Activated gamma-delta T cell (primary cell): Measurements from ENCODE around the gene PPCS.

Experiments used
- DNase-seq: peaks from one replicate; lab custom pipeline; 2025; lab: John Stamatoyannopoulos, UW
- total RNA-seq, 2 donors: gene quantifications; one replicate each; lab custom pipeline; 2026; lab: John Stamatoyannopoulos, UW

PPCS gene
- 66.6 to 73.1 reads per million in 2 donors for total RNA-seq

GRCh38 chr1:42456010-42456753 is at the start of gene PPCS, which contains the start of gene ZMYND12:
TSS of gene PPCS (plus strand) at chr1:42456543. CDS start at chr1:42456566, 23 bp downstream.
TSS of gene ZMYND12 (minus strand) at chr1:42456022. CDS start at chr1:42455997, 25 bp downstream.
- DNase-seq = peak; percentile 82

- DNase-seq = no peak
Observed at GRCh38 chr1:42414551-42415496, 41.5 kb upstream of the PPCS start.

- no peak for DNase-seq
Observed at GRCh38 chr1:42417166-42417565, 39.2 kb upstream of the PPCS start.

GRCh38 chr1:42418516-42418915 is 37.8 kb upstream of the PPCS start:
- no peak for DNase-seq

- no peak for DNase-seq
Observed at GRCh38 chr1:42419126-42419821, 37.1 kb upstream of the PPCS start.

- no peak for DNase-seq
Observed at GRCh38 chr1:42420121-42420520, 36.2 kb upstream of the PPCS start.

GRCh38 chr1:42420911-42421585 is 35.3 kb upstream of the PPCS start:
- DNase-seq = no peak

GRCh38 chr1:42422737-42423136 is 33.6 kb upstream of the PPCS start:
- no peak for DNase-seq

- no peak for DNase-seq
Observed at GRCh38 chr1:42423681-42424080, 32.7 kb upstream of the PPCS start.

- no peak for DNase-seq
Observed at GRCh38 chr1:42424201-42424600, 32.1 kb upstream of the PPCS start.

- DNase-seq = no peak
Observed at GRCh38 chr1:42427240-42427639, 29.1 kb upstream of the PPCS start.

- DNase-seq = no peak
Observed at GRCh38 chr1:42429603-42430002, 26.7 kb upstream of the PPCS start.

- no peak for DNase-seq
Observed at GRCh38 chr1:42430286-42431135, 25.8 kb upstream of the PPCS start.

- no peak for DNase-seq
Observed at GRCh38 chr1:42431514-42431913, 24.8 kb upstream of the PPCS start.

- no peak for DNase-seq
Observed at GRCh38 chr1:42432714-42433113, 23.6 kb upstream of the PPCS start.

GRCh38 chr1:42433369-42433768 is 23.0 kb upstream of the PPCS start:
- DNase-seq = no peak

GRCh38 chr1:42434340-42434739 is 22.0 kb upstream of the PPCS start:
- no peak for DNase-seq

- DNase-seq = no peak
Observed at GRCh38 chr1:42439940-42440339, 16.4 kb upstream of the PPCS start.

GRCh38 chr1:42442662-42443061 is 13.7 kb upstream of the PPCS start:
- no peak for DNase-seq

- DNase-seq = no peak
Observed at GRCh38 chr1:42449256-42449655, 7.1 kb upstream of the PPCS start.

- DNase-seq = no peak
Observed at GRCh38 chr1:42450061-42450460, 6.3 kb upstream of the PPCS start.
